Measurements from ENCODE around the gene SPART.

DNA sequence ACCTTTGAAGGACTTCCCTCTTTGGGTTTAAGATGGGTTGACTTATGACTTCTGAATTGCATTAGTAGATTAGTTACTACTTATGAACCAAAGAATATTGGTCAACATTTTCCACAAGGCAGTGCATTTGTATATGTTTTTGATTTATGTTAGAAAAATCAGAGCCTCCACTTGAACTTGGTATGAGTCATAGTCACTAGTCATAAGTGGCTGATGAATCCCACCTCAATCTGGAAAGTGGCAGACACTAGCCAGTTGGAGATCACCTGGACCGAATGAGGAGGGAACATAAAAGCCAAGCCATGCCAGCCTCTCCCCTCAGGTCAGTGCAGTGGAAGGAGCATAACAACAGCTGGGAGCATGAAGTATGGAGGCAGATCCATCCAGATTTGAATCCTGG is 39.3 kb upstream of the SPART start:
- TF ChIP-seq, protein P1, sequence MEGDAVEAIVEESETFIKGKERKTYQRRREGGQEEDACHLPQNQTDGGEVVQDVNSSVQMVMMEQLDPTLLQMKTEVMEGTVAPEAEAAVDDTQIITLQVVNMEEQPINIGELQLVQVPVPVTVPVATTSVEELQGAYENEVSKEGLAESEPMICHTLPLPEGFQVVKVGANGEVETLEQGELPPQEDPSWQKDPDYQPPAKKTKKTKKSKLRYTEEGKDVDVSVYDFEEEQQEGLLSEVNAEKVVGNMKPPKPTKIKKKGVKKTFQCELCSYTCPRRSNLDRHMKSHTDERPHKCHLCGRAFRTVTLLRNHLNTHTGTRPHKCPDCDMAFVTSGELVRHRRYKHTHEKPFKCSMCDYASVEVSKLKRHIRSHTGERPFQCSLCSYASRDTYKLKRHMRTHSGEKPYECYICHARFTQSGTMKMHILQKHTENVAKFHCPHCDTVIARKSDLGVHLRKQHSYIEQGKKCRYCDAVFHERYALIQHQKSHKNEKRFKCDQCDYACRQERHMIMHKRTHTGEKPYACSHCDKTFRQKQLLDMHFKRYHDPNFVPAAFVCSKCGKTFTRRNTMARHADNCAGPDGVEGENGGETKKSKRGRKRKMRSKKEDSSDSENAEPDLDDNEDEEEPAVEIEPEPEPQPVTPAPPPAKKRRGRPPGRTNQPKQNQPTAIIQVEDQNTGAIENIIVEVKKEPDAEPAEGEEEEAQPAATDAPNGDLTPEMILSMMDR (IDR thresholded peaks at IDR 0.05; ENCODE audit: poor library complexity, severe bottlenecking), result no peak
- TF ChIP-seq TAF1 (IDR thresholded peaks at IDR 0.05; ENCODE audit: low read depth) (no peak), EZH2 (IDR thresholded peaks at IDR 0.05; ENCODE audit: borderline replicate concordance, insufficient read depth, low read length, poor library complexity, severe bottlenecking) (no peak), RAD21 (conservative IDR thresholded peaks at IDR 0.05) (no peak), POLR2AphosphoS5 (IDR thresholded peaks at IDR 0.05) (no peak), MXI1 (conservative IDR thresholded peaks at IDR 0.05; ENCODE audit: poor library complexity, severe bottlenecking) (no peak), SMC3 (conservative IDR thresholded peaks at IDR 0.05; ENCODE audit: poor library complexity) (no peak)

Measured in neural cell (in vitro differentiated cells).